HG03175 (cell line): Measurements from ENCODE around the gene MCM6.

Source experiments
- ATAC-seq: cut with Tn5 transposase; IDR thresholded peaks from one replicate; pipeline ENCODE4 v1.9.1; 2021; ENCODE audit warnings: mild to moderate bottlenecking, moderate library complexity; ENCODE audit not compliant: unreplicated experiment

The MCM6 gene

DNA sequence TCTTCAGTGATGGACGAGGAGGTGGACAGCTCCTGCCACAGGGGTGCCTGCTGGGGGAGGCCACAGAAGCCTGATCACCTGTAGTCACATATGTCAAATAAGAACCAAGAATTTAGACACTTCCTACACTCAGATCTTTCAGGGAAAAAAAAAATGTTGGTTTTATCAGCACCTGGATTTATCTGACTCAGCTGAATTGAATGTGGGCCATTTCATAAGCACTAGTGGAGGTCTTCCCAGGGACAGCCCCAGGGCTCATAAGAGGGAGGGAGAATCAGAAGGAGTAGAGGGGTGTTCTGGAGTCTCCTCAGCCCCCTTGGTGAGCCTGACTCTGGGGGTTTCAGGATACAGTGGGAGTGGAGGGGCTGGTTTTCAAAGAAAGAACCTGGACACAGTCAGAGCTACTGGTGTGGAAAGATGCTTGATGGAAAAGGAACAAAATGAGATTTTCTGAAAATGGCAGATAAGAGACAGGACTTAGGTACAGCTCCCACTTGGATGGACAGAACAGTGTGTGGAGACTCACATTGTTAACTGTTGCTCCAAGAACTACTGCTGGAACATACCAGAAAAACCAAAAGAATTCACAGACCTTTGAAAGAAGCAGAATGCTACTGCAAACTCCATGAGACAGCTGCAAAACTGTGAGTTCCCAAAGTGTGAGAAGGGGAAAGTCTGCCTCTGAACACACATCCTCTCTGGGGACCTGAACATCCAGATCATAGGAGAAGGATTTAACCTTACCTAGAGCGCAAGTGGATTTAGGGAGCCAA, 84.6 kb downstream of the MCM6 start:
- ATAC-seq: no peak

DNA sequence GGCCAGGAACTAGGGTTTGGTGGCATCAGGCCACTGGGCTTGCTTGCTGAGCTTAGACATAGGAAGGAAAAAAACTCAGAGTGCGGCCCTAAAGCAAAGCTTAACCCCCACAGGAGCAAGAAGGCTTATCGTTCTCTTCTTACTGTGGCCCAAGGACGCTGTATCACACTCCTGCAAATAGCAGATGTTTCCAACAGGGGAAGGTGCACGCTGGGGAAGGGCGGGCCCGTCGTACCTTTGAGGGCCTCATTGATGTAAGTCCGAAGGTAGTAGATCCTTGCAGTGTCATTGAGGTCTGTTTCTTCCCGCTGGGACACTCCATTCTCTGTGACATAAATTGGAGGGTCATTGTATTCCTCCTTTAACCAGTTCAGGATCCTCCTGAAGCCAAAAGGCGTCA, 85.8 kb downstream of the MCM6 start:
- no peak for ATAC-seq
